GM18505 (cell line): ENCODE measurements around the gene PTGR2.

Experiments
- ATAC-seq: cut with Tn5 transposase; IDR thresholded peaks from one replicate; pipeline ENCODE4 v1.9.1; 2021; ENCODE audit not compliant: unreplicated experiment
- POLR2A ChIP-seq: IDR thresholded peaks from 4 replicates; pipeline ENCODE4 v1.6.1; 2011; ENCODE audit warnings: borderline replicate concordance; ENCODE audit not compliant: insufficient read depth, insufficient read length; ENCODE audit errors: extremely low read depth

PTGR2 gene

GRCh38 chr14:73924337-73924736, 72.7 kb downstream of the PTGR2 start:
- no peak for TF ChIP-seq POLR2A
- ATAC-seq = no peak
